ENCODE data around the gene HEG1.

Gene HEG1

DNA sequence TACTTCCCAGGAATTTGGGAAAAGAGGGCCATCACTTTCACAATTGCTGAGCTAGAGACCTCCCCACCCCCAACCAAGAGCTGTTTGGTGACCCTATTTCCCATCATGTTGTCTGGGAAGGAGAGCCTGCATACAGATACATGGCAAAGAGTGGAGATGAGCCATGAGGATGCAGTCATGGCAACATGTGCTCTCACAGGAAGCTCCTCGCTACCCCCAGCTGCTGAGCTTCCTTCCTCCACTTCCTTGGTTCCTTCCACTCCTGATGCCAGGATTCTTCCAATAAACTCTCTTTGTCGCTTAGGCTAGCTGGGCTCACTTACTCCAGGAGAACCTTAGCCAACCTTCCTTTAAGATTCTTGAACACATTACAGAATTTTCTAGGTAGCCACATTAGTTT is 72.9 kb downstream of the HEG1 start:
- no peak for DNase-seq (ENCODE audit: extremely low spot score)
- TF ChIP-seq, protein P1, sequence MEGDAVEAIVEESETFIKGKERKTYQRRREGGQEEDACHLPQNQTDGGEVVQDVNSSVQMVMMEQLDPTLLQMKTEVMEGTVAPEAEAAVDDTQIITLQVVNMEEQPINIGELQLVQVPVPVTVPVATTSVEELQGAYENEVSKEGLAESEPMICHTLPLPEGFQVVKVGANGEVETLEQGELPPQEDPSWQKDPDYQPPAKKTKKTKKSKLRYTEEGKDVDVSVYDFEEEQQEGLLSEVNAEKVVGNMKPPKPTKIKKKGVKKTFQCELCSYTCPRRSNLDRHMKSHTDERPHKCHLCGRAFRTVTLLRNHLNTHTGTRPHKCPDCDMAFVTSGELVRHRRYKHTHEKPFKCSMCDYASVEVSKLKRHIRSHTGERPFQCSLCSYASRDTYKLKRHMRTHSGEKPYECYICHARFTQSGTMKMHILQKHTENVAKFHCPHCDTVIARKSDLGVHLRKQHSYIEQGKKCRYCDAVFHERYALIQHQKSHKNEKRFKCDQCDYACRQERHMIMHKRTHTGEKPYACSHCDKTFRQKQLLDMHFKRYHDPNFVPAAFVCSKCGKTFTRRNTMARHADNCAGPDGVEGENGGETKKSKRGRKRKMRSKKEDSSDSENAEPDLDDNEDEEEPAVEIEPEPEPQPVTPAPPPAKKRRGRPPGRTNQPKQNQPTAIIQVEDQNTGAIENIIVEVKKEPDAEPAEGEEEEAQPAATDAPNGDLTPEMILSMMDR (IDR thresholded peaks at IDR 0.05; ENCODE audit: control extremely low read depth, extremely low read depth, low read depth, missing control alignments), result no peak
- POLR2A ChIA-PET, result interaction anchor here (0.6 kb wide), 1 partner anchor 476 kb away, joined by 5 read pairs; no protein-coding TSS in a partner anchor
- CTCF ChIA-PET, result interaction anchor here (0.9 to 2.9 kb wide), 5 partner anchors 10 to 603 kb away, joined by 3 to 12 read pairs (median 3); no protein-coding TSS in a partner anchor

DNA sequence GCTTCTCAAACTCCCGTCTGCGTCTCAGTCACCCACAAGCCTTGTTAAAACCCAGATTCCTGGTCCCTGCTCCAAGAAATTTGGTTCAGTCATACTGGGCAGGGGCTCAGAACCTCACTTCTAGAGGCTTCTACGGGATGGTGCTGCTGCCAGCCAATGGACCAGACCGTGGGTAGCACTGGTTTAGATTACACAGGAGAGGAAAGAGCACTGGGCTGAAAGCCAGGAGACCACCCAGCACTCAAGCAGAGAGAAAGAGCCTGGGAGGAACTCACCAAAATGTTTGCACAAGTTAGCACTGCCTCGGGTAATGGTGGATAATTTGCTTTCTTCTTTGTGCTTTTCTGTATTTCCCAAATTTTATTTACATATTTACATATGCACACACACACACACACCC is 74.3 kb downstream of the HEG1 start:
- DNase-seq (ENCODE audit: extremely low spot score), result no peak
- ChIA-PET CTCF (interaction anchor here (2.9 kb wide), 1 partner anchor 14 kb away, joined by 12 read pairs; no protein-coding TSS in a partner anchor), POLR2A (no interaction called here)
- TF ChIP-seq, protein P1 (IDR thresholded peaks at IDR 0.05; ENCODE audit: control extremely low read depth, extremely low read depth, low read depth, missing control alignments), result no peak

DNA sequence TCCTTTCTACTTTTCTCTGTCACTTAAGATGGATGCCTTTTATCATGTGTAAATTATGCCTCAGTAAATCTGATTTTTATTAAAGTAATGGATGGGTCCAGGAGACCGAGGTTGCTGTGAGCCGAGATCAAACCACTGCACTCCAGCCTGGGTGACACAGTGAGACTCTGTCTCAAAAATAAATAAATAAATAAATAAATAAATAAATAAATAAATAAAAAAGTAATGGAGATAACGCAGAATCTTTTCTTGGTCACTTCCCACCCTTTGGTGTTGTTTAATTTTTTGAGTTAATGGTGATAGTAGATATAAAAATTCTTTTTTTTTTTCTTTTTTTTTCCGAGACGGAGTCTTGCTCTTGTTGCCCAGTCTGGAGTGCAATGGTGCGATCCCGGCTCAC is 77.2 kb downstream of the HEG1 start:
- DNase-seq (ENCODE audit: extremely low spot score), result no peak
- TF ChIP-seq, protein P1 (IDR thresholded peaks at IDR 0.05; ENCODE audit: control extremely low read depth, extremely low read depth, low read depth, missing control alignments), result no peak
- CTCF ChIA-PET, result no interaction called here
- POLR2A ChIA-PET, result no interaction called here

DNA sequence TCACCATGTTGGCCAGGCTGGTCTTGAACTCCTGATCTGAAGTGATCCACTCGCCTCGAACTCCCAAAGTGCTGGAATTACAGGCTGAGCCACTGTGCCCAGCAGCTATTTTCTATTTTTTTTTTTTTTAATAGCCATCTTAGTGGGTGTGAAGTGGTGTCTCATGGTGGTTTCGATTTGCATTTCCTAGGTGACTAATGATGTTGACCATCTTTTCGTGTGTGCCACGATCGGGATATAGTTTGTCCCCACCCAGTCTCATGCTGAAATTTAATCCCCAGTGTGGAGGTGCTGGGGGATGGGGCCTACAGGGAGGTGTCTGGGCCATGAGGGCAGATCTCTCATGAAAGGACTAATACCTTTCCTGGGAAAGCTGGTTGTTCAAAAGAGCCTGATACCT is 79.4 kb downstream of the HEG1 start:
- CTCF ChIA-PET, result no interaction called here
- DNase-seq (ENCODE audit: extremely low spot score), result no peak
- TF ChIP-seq, protein P1 (IDR thresholded peaks at IDR 0.05; ENCODE audit: control extremely low read depth, extremely low read depth, low read depth, missing control alignments), result no peak
- POLR2A ChIA-PET, result interaction anchor here (0.6 kb wide), 1 partner anchor 309 kb away, joined by 10 read pairs; no protein-coding TSS in a partner anchor

GRCh38 chr3:124974691-124975090 is 81.1 kb downstream of the HEG1 start:
- ChIA-PET CTCF (no interaction called here), POLR2A (no interaction called here)
- DNase-seq (ENCODE audit: extremely low spot score), result no peak
- TF ChIP-seq, protein P1 (IDR thresholded peaks at IDR 0.05; ENCODE audit: control extremely low read depth, extremely low read depth, low read depth, missing control alignments), result no peak

DNA sequence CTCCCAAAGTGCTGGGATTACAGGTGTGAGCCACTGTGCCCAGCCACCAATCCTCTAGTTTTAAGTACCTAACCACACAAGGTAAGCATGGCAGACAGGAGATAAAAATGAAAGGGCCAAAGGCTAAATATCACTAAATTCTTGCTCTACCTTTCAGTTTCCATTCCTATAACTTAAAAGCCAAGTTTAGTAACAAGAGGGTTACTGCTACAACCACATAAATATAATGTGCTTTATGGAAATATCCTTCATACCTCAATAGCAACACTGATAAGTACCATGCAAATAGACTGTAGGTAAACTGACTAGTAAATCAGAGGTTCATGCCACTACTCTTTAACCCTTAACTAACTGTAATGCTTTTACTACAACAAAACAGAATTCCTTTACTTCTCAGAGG is 82.5 kb downstream of the HEG1 start:
- CTCF ChIA-PET, result no interaction called here
- TF ChIP-seq, protein P1 (IDR thresholded peaks at IDR 0.05; ENCODE audit: control extremely low read depth, extremely low read depth, low read depth, missing control alignments), result no peak
- POLR2A ChIA-PET, result no interaction called here

DNA sequence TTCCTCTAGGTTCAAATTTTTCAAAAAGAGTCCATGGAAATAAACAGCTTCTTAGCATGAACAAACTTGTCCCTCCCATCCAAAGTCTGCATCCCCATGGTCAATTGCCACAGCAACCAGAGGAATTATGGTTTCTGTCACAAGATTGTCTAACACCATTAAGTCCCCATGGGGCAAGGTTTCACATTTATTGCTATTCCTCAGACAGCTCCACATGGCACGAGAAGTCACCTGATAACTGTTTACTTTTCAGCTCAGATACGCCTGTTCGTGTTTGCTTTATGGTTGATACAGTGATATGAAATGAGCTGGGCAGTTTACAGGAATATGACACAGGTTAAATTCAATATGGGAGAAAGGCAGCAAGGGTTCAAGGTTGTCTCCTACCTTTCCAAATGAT is 83.3 kb downstream of the HEG1 start:
- TF ChIP-seq, protein P1 (IDR thresholded peaks at IDR 0.05; ENCODE audit: control extremely low read depth, extremely low read depth, low read depth, missing control alignments), result no peak
- POLR2A ChIA-PET, result no interaction called here
- no peak for DNase-seq (ENCODE audit: extremely low spot score)
- CTCF ChIA-PET, result interaction anchor here (0.7 to 1.4 kb wide), 4 partner anchors 8 to 613 kb away, joined by 3 read pairs; no protein-coding TSS in a partner anchor

More for the DNA sequence above, 82.5 kb downstream of the HEG1 start:
- no peak for DNase-seq (ENCODE audit: extremely low spot score)

Data from GM10248 (cell line).